T1000 (cell line): Measurements from ENCODE around the gene CELF2.

ENCODE experiments used
- DNase-seq: peaks from one replicate; lab custom pipeline; 2025; ENCODE audit warnings: mixed read lengths; lab: John Stamatoyannopoulos, UW

CELF2 gene

GRCh38 chr10:11250304-11250703, 232.6 kb downstream of the CELF2 start:
- no peak for DNase-seq

- DNase-seq, result no peak
Observed at GRCh38 chr10:11252887-11253286, 235.2 kb downstream of the CELF2 start.

GRCh38 chr10:11253385-11254002, 235.8 kb downstream of the CELF2 start:
- DNase-seq, result no peak

- no peak for DNase-seq
Observed at GRCh38 chr10:11255156-11255555, 237.5 kb downstream of the CELF2 start.

GRCh38 chr10:11255796-11256444, 238.2 kb downstream of the CELF2 start:
- DNase-seq, result no peak

- no peak for DNase-seq
Observed at GRCh38 chr10:11256896-11257295, 239.2 kb downstream of the CELF2 start.

GRCh38 chr10:11257440-11258090, 239.9 kb downstream of the CELF2 start:
- DNase-seq, result no peak

GRCh38 chr10:11260170-11260569, 242.5 kb downstream of the CELF2 start:
- DNase-seq, result no peak

GRCh38 chr10:11261143-11261542, 243.5 kb downstream of the CELF2 start:
- no peak for DNase-seq

- DNase-seq, result no peak
Observed at GRCh38 chr10:11261687-11262493, 244.2 kb downstream of the CELF2 start.

GRCh38 chr10:11262494-11263345, 245.0 kb downstream of the CELF2 start:
- DNase-seq, result no peak

GRCh38 chr10:11263767-11264166, 246.1 kb downstream of the CELF2 start:
- no peak for DNase-seq

- no peak for DNase-seq
Observed at GRCh38 chr10:11264296-11265048, 246.8 kb downstream of the CELF2 start.

- DNase-seq, result no peak
Observed at GRCh38 chr10:11265484-11265883, 247.8 kb downstream of the CELF2 start.

- DNase-seq, result no peak
Observed at GRCh38 chr10:11266426-11266825, 248.8 kb downstream of the CELF2 start.

- no peak for DNase-seq
Observed at GRCh38 chr10:11270135-11270857, 252.6 kb downstream of the CELF2 start.

- DNase-seq, result no peak
Observed at GRCh38 chr10:11270858-11271179, 253.1 kb downstream of the CELF2 start.

GRCh38 chr10:11272915-11273389, 255.3 kb downstream of the CELF2 start:
- no peak for DNase-seq

- no peak for DNase-seq
Observed at GRCh38 chr10:11274452-11274851, 256.8 kb downstream of the CELF2 start.

GRCh38 chr10:11275651-11276050, 258.0 kb downstream of the CELF2 start:
- no peak for DNase-seq
